GM21381 (cell line): Measurements from ENCODE around the gene ATN1.
A peak's percentile ranks its signal among the peaks of the same experiment; 100 is the strongest.
"Not testable (repeated sequence)": the region's sequence is repeated elsewhere in the genome, so short reads cannot be mapped to it uniquely, and the experiment has no call there.

Source experiments
- ATAC-seq: cut with Tn5 transposase; IDR thresholded peaks from one replicate; pipeline ENCODE4 v1.9.1; 2021; ENCODE audit warnings: mild to moderate bottlenecking, moderate library complexity; ENCODE audit not compliant: unreplicated experiment

ATN1 gene

DNA sequence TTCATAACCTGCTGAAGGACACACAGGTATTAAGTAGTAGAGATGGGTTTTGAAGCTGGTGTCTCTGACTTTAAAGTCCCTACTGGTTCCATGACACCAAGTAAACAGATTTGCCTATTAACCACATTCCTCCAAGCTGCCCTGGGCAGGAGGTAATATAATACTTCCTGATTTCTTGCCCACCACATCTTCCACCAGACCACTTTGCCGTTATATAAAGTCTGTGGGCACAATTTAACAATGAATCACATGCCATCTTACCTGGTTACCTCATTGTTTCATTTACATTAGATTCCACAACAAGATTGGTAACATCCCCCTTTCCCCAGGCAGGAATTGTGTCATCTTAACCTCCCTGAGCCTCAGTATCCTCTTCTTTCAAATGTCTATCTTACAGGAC is 24.0 kb upstream of the ATN1 start:
- no peak for ATAC-seq

DNA sequence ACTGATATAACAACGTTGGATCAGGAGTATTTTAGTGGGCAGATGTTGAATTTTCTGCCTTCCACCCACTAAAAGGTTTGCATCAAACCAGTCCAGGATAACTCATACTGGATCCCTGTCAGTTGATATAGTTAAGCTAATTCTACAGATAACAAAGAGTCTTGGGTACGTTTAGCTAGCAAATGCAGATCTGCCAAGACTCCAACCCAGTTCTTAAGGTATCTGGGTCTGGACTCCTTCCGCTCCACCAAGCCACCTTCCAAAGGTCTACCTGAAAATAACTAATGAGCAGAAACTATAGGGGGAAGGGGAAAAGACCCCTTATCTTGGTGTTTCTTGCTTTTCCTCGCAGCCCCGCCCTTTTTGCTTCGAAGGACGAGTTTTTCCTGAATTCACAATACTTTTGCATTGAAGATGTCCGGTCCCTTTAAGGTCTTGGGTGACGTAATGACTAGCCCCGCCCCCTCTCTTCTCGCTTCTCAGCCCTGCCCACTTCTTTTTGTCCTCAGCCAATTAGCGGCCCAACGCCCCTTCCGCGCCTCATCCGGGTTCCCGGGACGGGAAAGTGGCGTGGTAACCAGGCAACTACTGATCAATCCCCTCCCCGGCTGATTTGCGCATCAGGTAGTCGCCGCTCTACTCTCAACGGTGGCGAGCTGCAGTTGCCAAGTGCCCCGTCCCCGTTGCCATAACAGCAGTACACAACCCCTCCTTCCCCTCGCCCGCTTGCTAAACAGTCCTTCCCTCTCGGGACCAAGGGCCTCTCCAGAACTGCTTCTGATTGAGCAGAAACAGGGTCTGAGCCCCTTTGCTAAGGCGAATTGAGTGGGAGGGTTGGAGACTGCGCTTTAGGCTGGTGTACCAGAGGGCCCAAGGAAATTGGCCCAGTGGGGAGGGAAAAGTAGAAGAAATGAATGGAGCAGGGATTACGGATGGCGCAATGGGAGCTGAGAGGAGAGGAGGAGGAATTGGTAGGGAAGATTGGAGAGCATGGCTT is 23.2 kb upstream of the ATN1 start, which contains the start of gene LRRC23:
Gene LRRC23 (plus strand): TSS at position 543 of the 997 bp plus-strand sequence. CDS start 812 bp downstream, outside the sequence.
- ATAC-seq = peak; percentile 96

GRCh38 chr12:6905414-6906040 is 22.2 kb upstream of the ATN1 start:
- no peak for ATAC-seq

- not testable (repeated sequence) for ATAC-seq
Measured at GRCh38 chr12:6908141-6908540, 19.6 kb upstream of the ATN1 start.

- ATAC-seq = no peak
Measured at GRCh38 chr12:6909421-6910145, 18.2 kb upstream of the ATN1 start.

DNA sequence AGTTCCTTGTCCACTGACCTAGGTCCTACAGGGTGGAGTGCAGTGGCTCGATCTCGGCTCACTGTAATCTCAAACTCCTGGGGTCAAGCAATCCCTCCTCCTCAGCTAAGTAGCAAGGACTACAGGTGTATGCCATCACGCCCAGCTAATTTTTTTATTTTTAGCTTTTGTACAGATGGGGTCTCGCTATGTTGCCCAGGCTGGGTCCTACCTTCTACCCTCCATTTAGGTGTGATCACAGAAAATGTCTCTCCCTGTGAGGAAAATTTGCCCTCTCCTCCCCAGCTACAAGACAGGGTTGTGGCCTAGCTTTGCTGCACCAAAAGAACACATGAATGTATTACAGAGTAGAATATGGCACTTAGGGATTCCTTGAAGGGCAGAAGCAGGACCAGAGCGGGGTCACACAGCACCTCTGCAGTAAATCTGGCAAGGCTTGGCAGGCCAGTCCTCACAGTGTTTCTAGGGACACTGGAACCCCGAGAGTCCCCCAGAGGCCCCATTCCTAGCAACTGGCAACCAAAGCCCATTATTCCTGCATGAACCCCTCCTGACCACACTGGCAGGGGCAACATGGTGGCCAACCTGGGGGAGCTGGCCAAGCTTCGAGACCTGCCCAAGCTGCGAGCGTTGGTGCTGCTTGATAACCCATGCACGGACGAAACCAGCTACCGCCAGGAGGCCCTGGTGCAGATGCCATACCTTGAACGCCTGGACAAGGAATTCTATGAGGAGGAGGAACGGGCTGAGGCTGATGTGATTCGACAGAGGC is 15.4 kb upstream of the ATN1 start:
- ATAC-seq = no peak

DNA sequence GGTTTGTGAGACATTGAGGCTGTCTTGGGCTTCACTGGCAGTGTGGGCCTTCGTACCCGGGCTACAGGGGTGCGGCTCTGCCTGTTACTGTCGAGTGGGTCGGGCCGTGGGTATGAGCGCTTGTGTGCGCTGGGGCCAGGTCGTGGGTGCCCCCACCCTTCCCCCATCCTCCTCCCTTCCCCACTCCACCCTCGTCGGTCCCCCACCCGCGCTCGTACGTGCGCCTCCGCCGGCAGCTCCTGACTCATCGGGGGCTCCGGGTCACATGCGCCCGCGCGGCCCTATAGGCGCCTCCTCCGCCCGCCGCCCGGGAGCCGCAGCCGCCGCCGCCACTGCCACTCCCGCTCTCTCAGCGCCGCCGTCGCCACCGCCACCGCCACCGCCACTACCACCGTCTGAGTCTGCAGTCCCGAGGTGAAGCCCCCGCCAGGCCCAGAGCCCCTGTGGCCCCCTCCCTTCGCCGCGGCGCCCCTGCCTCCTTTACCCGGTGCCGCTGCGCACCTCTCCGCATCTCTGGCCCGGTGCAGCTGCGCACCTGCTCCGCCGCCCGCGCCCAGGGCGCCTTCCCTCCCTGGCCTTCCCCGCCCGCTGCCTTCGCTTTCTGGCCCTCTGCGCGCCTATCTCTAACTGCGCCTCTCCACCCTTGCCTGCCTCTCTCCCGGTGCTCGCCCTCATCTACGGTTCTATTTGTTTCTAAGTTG is 13.4 kb upstream of the ATN1 start, which contains the start of gene ENO2:
Gene ENO2 (plus strand): TSS at position 335 of the 701 bp plus-strand sequence. CDS start 1,253 bp downstream, outside the sequence.
- ATAC-seq = peak; percentile 77

- no peak for ATAC-seq
Measured at GRCh38 chr12:6914947-6915788, 12.6 kb upstream of the ATN1 start.

- ATAC-seq = no peak
Measured at GRCh38 chr12:6915789-6916285, 11.9 kb upstream of the ATN1 start.

DNA sequence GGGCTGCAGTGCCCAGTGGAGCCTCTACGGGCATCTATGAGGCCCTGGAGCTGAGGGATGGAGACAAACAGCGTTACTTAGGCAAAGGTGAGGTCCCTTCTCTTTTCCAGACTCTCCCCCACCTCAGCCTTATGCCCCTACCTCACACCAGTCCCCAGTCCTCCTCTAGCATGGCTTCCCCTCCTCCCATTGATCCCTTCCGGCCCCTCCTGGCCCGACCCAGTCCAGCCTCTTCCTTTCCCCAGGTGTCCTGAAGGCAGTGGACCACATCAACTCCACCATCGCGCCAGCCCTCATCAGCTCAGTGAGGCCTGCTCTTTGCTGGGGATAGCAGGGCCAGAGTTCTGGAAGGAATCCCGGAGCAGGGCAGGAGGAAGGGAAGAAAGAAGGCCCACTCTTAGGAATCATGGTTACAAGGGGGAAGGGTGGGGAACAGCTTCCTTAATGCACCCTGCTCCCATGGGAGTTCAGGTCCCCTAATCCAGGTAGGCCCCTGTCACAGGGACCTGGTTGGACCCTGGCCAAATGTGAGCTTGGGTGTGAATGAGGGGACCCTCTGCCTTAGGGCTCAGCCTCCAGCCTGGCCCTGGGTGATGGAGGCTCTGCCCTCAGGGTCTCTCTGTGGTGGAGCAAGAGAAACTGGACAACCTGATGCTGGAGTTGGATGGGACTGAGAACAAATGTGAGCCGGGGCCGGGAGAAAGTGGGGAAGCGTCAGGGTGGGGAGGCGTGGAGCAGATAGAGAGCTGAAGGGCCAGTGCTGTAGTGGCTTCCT is 11.1 kb upstream of the ATN1 start:
- ATAC-seq = no peak

GRCh38 chr12:6917491-6918231 is 10.1 kb upstream of the ATN1 start:
- ATAC-seq = no peak

DNA sequence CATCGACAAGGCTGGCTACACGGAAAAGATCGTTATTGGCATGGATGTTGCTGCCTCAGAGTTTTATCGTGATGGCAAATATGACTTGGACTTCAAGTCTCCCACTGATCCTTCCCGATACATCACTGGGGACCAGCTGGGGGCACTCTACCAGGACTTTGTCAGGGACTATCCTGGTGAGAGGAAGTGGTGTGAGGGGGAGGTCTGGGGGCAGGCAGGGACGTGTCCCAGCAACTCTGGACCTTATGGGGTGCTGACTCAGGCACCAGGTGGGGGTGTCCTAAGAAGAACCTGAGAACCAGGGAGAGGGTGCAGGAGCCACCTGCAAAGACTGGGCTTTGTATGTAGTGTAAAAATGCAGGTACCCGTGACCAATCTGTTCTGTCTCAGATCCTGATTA is 8.2 kb upstream of the ATN1 start:
- no peak for ATAC-seq

DNA sequence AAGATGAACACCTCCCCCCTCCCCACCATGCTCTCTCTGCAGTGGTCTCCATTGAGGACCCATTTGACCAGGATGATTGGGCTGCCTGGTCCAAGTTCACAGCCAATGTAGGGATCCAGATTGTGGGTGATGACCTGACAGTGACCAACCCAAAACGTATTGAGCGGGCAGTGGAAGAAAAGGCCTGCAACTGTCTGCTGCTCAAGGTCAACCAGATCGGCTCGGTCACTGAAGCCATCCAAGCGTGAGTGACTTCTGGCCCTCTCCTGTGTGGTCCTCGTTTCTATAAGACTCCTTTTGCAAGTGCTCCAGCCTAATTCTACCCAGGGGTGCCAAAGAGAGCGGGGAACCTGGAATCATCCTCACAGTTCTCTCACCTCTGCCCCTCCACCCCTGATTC is 6.2 kb upstream of the ATN1 start:
- no peak for ATAC-seq

- no peak for ATAC-seq
Measured at GRCh38 chr12:6921996-6922946, 5.5 kb upstream of the ATN1 start.

DNA sequence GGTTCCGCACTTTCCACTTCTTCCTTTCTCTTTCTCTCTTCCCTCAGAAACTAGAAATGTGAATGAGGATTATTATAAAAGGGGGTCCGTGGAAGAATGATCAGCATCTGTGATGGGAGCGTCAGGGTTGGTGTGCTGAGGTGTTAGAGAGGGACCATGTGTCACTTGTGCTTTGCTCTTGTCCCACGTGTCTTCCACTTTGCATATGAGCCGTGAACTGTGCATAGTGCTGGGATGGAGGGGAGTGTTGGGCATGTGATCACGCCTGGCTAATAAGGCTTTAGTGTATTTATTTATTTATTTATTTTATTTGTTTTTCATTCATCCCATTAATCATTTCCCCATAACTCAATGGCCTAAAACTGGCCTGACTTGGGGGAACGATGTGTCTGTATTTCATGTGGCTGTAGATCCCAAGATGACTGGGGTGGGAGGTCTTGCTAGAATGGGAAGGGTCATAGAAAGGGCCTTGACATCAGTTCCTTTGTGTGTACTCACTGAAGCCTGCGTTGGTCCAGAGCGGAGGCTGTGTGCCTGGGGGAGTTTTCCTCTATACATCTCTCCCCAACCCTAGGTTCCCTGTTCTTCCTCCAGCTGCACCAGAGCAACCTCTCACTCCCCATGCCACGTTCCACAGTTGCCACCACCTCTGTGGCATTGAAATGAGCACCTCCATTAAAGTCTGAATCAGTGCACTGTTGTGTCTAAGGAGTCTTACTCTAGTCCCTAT is 4.6 kb upstream of the ATN1 start:
- ATAC-seq = no peak
